Small intestine (tissue), 4 donors: ENCODE measurements around the gene NANOG. TPM values are rescaled to one million over a fixed set of nuclear protein-coding genes. Genes with fewer than 3 reads are reported as not detected.

Experiments
- polyA plus RNA-seq, 4 donors: library from polyadenylated mRNA; stranded (reverse) in 3 of 4; unstranded in 1 of 4; fragments of 200-250 nt in 3 of 4; fragments of 120-200 nt in 1 of 4; gene quantifications; one replicate each; pipeline versions ENCODE4 v1.2.1 to v1.2.3, GENCODE V29; 2013
- donor health status: healthy with polysubstance abuse.
- donor health status: Bipolar disorder and iron deficiency.
- donor health status: healthy.

The NANOG gene
- polyA plus RNA-seq, 4 donors = 0.19 TPM; not detected in 3

Other genes with a start within 250 kb of the NANOG start
- gene APOBEC1, start 123.5 kb upstream of the NANOG start, polyA plus RNA-seq = 100 to 1,000 TPM in 2 of 4 donors, 10 to 100 TPM in 2; 26.3 to 310 (median 127) TPM
- gene GDF3, start 93.6 kb upstream of the NANOG start, polyA plus RNA-seq = under 1 TPM in 2 of 4 donors, not detected in 2; 0.09 to 0.31 TPM
- not detected for gene DPPA3, start 78.0 kb upstream of the NANOG start, polyA plus RNA-seq
- gene CLEC4C, start 42.0 kb upstream of the NANOG start, polyA plus RNA-seq = under 1 TPM in 1 of 4 donors, not detected in 3; 0.07 TPM
- gene NANOGNB, start 24.2 kb upstream of the NANOG start, polyA plus RNA-seq = not detected
- gene SLC2A14, start 83.5 kb downstream of the NANOG start, polyA plus RNA-seq = under 1 TPM in 3 of 4 donors, not detected in 1; 0.03 to 0.77 (median 0.22) TPM
- gene SLC2A3, start 146.8 kb downstream of the NANOG start, polyA plus RNA-seq = 10 to 100 TPM in 1 of 4 donors, 1 to 10 TPM in 2, under 1 TPM in 1; 0.89 to 18.1 (median 4.8) TPM
- 10 to 100 TPM in 1 of 4 donors, 1 to 10 TPM in 3; 3.8 to 11.1 (median 5.4) TPM for gene FOXJ2, start 243.3 kb downstream of the NANOG start, polyA plus RNA-seq